Measurements from ENCODE around the gene NRN1L. TPM values are rescaled to one million over a fixed set of nuclear protein-coding genes. Genes with fewer than 3 reads are reported as not detected.

Gene NRN1L
- total RNA-seq, 1 experiment from 2014 or later, result 0.58 TPM

- Histone ChIP-seq H3K4me1 (ENCODE audit: insufficient read depth, low read length, poor library complexity, severe bottlenecking) (peaks cover 11% of the 10 kb centered on the region), H3K27ac (ENCODE audit: low read depth, low read length, poor library complexity, severe bottlenecking) (no peak overlapping the region), H3K36me3 (ENCODE audit: insufficient read depth, low read length, poor library complexity, severe bottlenecking) (peaks cover 38% of the 10 kb centered on the region), H3K9me3 (ENCODE audit: low read depth, low read length, poor library complexity, severe bottlenecking) (no peaks in the 10 kb centered on the region), H3K27me3 (replicated peaks; ENCODE audit: insufficient read depth, low read depth, low read length, poor library complexity) (no peaks in the 10 kb centered on the region), H3K4me3 (ENCODE audit: low read depth, low read length, poor library complexity, severe bottlenecking) (no peak overlapping the region)
- TF ChIP-seq CTCF (conservative IDR thresholded peaks at IDR 0.05; ENCODE audit: low read depth, low read length), result no peak
- TF ChIP-seq EZH2 (IDR thresholded peaks at IDR 0.05; ENCODE audit: borderline replicate concordance, low read depth, low read length, poor library complexity, severe bottlenecking), result no peak
- no peak for DNase-seq (ENCODE audit: low spot score)
- BruUV-seq (replicated peaks), result no TSS peak
- POLR2A ChIA-PET (ENCODE audit: low non-redundant PET), result no interaction called here
- intact Hi-C loops (cut with micrococcal nuclease; ENCODE audit: unreplicated experiment), result no loop called here
- CTCF ChIA-PET, result interaction anchor here (1.9 kb wide), 1 partner anchor 45 kb away, joined by 7 read pairs; the partner anchor contains the start of gene CTRL
These were observed 860 bp downstream of the NRN1L start for GRCh38 chr16:67885545-67885944.

- DNase-seq (ENCODE audit: low spot score), result no peak
- no peaks in the 10 kb centered on the region for H3K9me3 ChIP-seq (ENCODE audit: low read depth, low read length, poor library complexity, severe bottlenecking)
- H3K27ac ChIP-seq (ENCODE audit: low read depth, low read length, poor library complexity, severe bottlenecking), result no peak overlapping the region
- H3K36me3 ChIP-seq (ENCODE audit: insufficient read depth, low read length, poor library complexity, severe bottlenecking), result peaks cover 34% of the 10 kb centered on the region
- peaks cover 11% of the 10 kb centered on the region for H3K4me1 ChIP-seq (ENCODE audit: insufficient read depth, low read length, poor library complexity, severe bottlenecking)
- BruUV-seq (replicated peaks), result no TSS peak
- no peaks in the 10 kb centered on the region for H3K27me3 ChIP-seq (replicated peaks; ENCODE audit: insufficient read depth, low read depth, low read length, poor library complexity)
- ChIA-PET POLR2A (ENCODE audit: low non-redundant PET) (no interaction called here), CTCF (no interaction called here)
- H3K4me3 ChIP-seq (ENCODE audit: low read depth, low read length, poor library complexity, severe bottlenecking), result no peak overlapping the region
- TF ChIP-seq EZH2 (IDR thresholded peaks at IDR 0.05; ENCODE audit: borderline replicate concordance, low read depth, low read length, poor library complexity, severe bottlenecking) (no peak), CTCF (conservative IDR thresholded peaks at IDR 0.05; ENCODE audit: low read depth, low read length) (no peak)
- intact Hi-C loops (cut with micrococcal nuclease; ENCODE audit: unreplicated experiment), result no loop called here
These were observed 1.3 kb downstream of the NRN1L start for GRCh38 chr16:67885976-67886375.

- peaks cover 11% of the 10 kb centered on the region for H3K4me1 ChIP-seq (ENCODE audit: insufficient read depth, low read length, poor library complexity, severe bottlenecking)
- no peak for DNase-seq (ENCODE audit: low spot score)
- no peak overlapping the region for H3K4me3 ChIP-seq (ENCODE audit: low read depth, low read length, poor library complexity, severe bottlenecking)
- no peak overlapping the region for H3K27ac ChIP-seq (ENCODE audit: low read depth, low read length, poor library complexity, severe bottlenecking)
- no peaks in the 10 kb centered on the region for H3K9me3 ChIP-seq (ENCODE audit: low read depth, low read length, poor library complexity, severe bottlenecking)
- no TSS peak for BruUV-seq (replicated peaks)
- H3K36me3 ChIP-seq (ENCODE audit: insufficient read depth, low read length, poor library complexity, severe bottlenecking), result peaks cover 30% of the 10 kb centered on the region
- no peak for TF ChIP-seq CTCF (conservative IDR thresholded peaks at IDR 0.05; ENCODE audit: low read depth, low read length)
- TF ChIP-seq EZH2 (IDR thresholded peaks at IDR 0.05; ENCODE audit: borderline replicate concordance, low read depth, low read length, poor library complexity, severe bottlenecking), result no peak
- H3K27me3 ChIP-seq (replicated peaks; ENCODE audit: insufficient read depth, low read depth, low read length, poor library complexity), result no peaks in the 10 kb centered on the region
- ChIA-PET POLR2A (ENCODE audit: low non-redundant PET) (no interaction called here), CTCF (no interaction called here)
- intact Hi-C loops (cut with micrococcal nuclease; ENCODE audit: unreplicated experiment), result no loop called here
These were observed 1.7 kb downstream of the NRN1L start for GRCh38 chr16:67886387-67886786.
